Colonic mucosa (tissue), 4 donors: ENCODE measurements around the gene TNNC1. TPM values are rescaled to one million over a fixed set of nuclear protein-coding genes. Genes with fewer than 3 reads are reported as not detected.

Experiments used
- DNase-seq: peaks from one replicate; pipeline ENCODE4 v3.0.0-alpha.2; 2020
- H3K27ac ChIP-seq: fragments of 200-600 bp; one replicate; pipeline ENCODE4 v1.8.0; 2021
- H3K27me3 ChIP-seq: fragments of 200-600 bp; one replicate; pipeline ENCODE4 v1.8.0; 2021
- H3K36me3 ChIP-seq: fragments of 200-600 bp; one replicate; pipeline ENCODE4 v1.8.0; 2021
- H3K4me1 ChIP-seq: fragments of 200-600 bp; one replicate; pipeline ENCODE4 v1.8.0; 2021; ENCODE audit warnings: mild to moderate bottlenecking
- H3K4me3 ChIP-seq: fragments of 200-600 bp; one replicate; pipeline ENCODE4 v1.8.0; 2021
- H3K9ac ChIP-seq, 2 donors: one replicate each; pipeline ENCODE4 v1.7.0; 2013; ENCODE audit warnings: control low read depth in 2 of 2, low read depth in 2 of 2, low read length in 2 of 2
- H3K9me3 ChIP-seq: fragments of 200-600 bp; one replicate; pipeline ENCODE4 v1.8.0; 2021
- CTCF ChIP-seq: fragments of 200-600 bp; IDR thresholded peaks from one replicate; pipeline ENCODE4 v1.8.0; 2022; ENCODE audit warnings: antibody characterized with exemption, mild to moderate bottlenecking
- intact Hi-C: fragments of 100-400 bp; cut with DNase I; formaldehyde crosslinking; loops from one replicate; pipeline ENCODE4 v1.14.1; 2022
- total RNA-seq, 2 donors: library from RNA; stranded (reverse); fragmentation: NEBNext Ultra II Directional in 1 of 2; extraction: Animal tissue kit (Norgen Biotek cat#: 25700) in 1 of 2; gene quantifications; one replicate each; pipeline ENCODE4 v1.2.1, GENCODE V29; 2021
- donor health status: healthy.
- donor health status: DM: no; HTN: no; CAD: no.
- donor health status: DM: no; HTN: no; CAD: no.

TNNC1 gene
- total RNA-seq, 2 donors from 2014 or later: 1.1 to 1.5 TPM

GRCh38 chr3:52490939-52491526 lies 37.2 kb upstream of the TNNC1 start:
- Histone ChIP-seq H3K9me3 (no peaks in the 10 kb centered on the region), H3K4me1 (no peaks in the 10 kb centered on the region), H3K27ac (no peak overlapping the region), H3K9ac (no peak overlapping the region), H3K27me3 (no peaks in the 10 kb centered on the region), H3K4me3 (no peak overlapping the region), H3K36me3 (no peaks in the 10 kb centered on the region)
- DNase-seq: no peak
- no peak for TF ChIP-seq CTCF
- intact Hi-C loops: no loop called here

- Histone ChIP-seq H3K36me3 (no peaks in the 10 kb centered on the region), H3K9me3 (no peaks in the 10 kb centered on the region), H3K4me3 (no peak overlapping the region), H3K27ac (no peak overlapping the region), H3K4me1 (no peaks in the 10 kb centered on the region), H3K27me3 (no peaks in the 10 kb centered on the region), H3K9ac (no peak overlapping the region)
- no peak for DNase-seq
- intact Hi-C loops: no loop called here
- TF ChIP-seq CTCF: no peak
Measured at GRCh38 chr3:52490035-52490938, 36.4 kb upstream of the TNNC1 start.

- Histone ChIP-seq H3K9me3 (no peaks in the 10 kb centered on the region), H3K4me3 (no peak overlapping the region), H3K9ac (no peak overlapping the region), H3K27ac (no peak overlapping the region), H3K27me3 (no peaks in the 10 kb centered on the region), H3K4me1 (no peaks in the 10 kb centered on the region), H3K36me3 (no peaks in the 10 kb centered on the region)
- no peak for TF ChIP-seq CTCF
- no peak for DNase-seq
- intact Hi-C loops: no loop called here
Measured at GRCh38 chr3:52489453-52489852, 35.6 kb upstream of the TNNC1 start.

- H3K36me3 ChIP-seq: no peaks in the 10 kb centered on the region
- intact Hi-C loops: no loop called here
- no peak overlapping the region for H3K4me3 ChIP-seq
- H3K9ac ChIP-seq: no peak overlapping the region
- DNase-seq: no peak
- no peak for TF ChIP-seq CTCF
- no peaks in the 10 kb centered on the region for H3K27me3 ChIP-seq
- H3K4me1 ChIP-seq: no peaks in the 10 kb centered on the region
- H3K9me3 ChIP-seq: no peaks in the 10 kb centered on the region
- H3K27ac ChIP-seq: no peak overlapping the region
Measured at GRCh38 chr3:52488746-52489145, 34.9 kb upstream of the TNNC1 start.

- Histone ChIP-seq H3K27me3 (no peaks in the 10 kb centered on the region), H3K9ac (no peak overlapping the region), H3K27ac (no peak overlapping the region), H3K4me1 (no peaks in the 10 kb centered on the region), H3K9me3 (no peaks in the 10 kb centered on the region), H3K4me3 (no peak overlapping the region), H3K36me3 (no peaks in the 10 kb centered on the region)
- DNase-seq: no peak
- intact Hi-C loops: no loop called here
- TF ChIP-seq CTCF: no peak
Measured at GRCh38 chr3:52487788-52488691, 34.2 kb upstream of the TNNC1 start.
